Activated CD8-positive, alpha-beta memory T cell treated with anti-CD3 and anti-CD28 coated beads, Interleukin-2, amount 10 ng/mL, durations not matched to agents 7 days and 5 days (primary cell): ENCODE data around the gene MBD3. TPM values are rescaled to one million over a fixed set of nuclear protein-coding genes. Genes with fewer than 3 reads are reported as not detected.

Source experiments
- ATAC-seq: fragments of 150-1000 bp; cut with Tn5 transposase; one replicate; pipeline ENCODE4 v1.10.0; 2021; ENCODE audit warnings: moderate library complexity
- CTCF ChIA-PET: fragments of 350-600 bp; sonication (Branson Sonifier 250); formaldehyde crosslinking; loops from one replicate; lab custom pipeline; 2021; ENCODE audit warnings: antibody characterized with exemption; lab: Charles Lee
- DNase-seq: peaks from one replicate; pipeline ENCODE4 v3.0.0-alpha.2; 2020
- H3K27ac Mint-ChIP-seq: one replicate; pipeline ENCODE4 v1.8.0; 2021; ENCODE audit warnings: mild to moderate bottlenecking, mixed read lengths
- H3K27me3 Mint-ChIP-seq: one replicate; pipeline ENCODE4 v1.8.0; 2021; ENCODE audit warnings: mixed read lengths
- H3K36me3 Mint-ChIP-seq: one replicate; pipeline ENCODE4 v1.8.0; 2021; ENCODE audit warnings: mild to moderate bottlenecking, mixed read lengths
- H3K4me1 Mint-ChIP-seq: one replicate; pipeline ENCODE4 v1.8.0; 2021; ENCODE audit warnings: mixed read lengths
- H3K4me3 Mint-ChIP-seq: one replicate; pipeline ENCODE4 v1.8.0; 2021; ENCODE audit warnings: mild to moderate bottlenecking, moderate library complexity, mixed read lengths
- H3K9me3 Mint-ChIP-seq: one replicate; pipeline ENCODE4 v1.8.0; 2022; ENCODE audit warnings: low read depth, mixed read lengths
- total RNA-seq, 2 experiments: library from RNA; stranded (reverse); gene quantifications; one replicate each; pipeline ENCODE4 v1.2.3, GENCODE V29; 2021

MBD3 gene
- total RNA-seq, 2 experiments from 2014 or later: 87.4 to 101 TPM

DNA sequence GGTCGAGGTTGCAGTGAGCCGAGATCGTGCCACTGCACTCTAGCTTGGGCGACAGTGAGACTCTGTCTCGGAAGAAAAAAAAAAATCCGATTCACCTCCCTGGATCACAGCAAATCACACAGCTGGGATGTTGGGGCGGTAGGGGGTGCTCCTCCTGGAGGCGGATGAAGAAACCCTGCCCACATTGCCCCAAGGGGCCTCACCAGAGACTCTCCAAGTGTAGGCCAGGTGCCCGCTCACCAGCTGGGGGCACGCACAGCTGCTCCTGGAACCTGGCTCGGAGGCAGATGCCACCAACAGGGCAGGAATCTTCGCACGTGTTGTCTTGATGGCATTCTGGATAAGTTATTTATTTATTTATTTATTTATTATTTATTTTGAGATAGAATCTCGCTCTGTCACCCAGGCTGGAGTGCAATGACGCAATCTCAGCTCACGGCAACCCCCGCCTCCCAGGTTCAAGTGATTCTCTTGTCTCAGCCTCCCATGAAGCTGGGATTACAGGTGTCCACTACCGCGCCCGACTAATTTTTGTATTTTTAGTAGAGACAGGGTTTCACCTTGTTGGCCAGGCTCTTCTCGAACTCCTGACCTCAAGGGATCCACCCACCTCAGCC, 9.5 kb upstream of the MBD3 start:
- Mint-ChIP-seq H3K9me3 (no peaks in the 10 kb centered on the region), H3K27ac (no peak overlapping the region), H3K36me3 (peaks cover 21% of the 10 kb centered on the region), H3K4me3 (no peak overlapping the region), H3K4me1 (peaks cover 39% of the 10 kb centered on the region), H3K27me3 (no peaks in the 10 kb centered on the region)
- ATAC-seq (no peak), DNase-seq (no peak)
- CTCF ChIA-PET: interaction anchor here (2.3 to 2.5 kb wide), 2 partner anchors 9 to 12 kb away, joined by 5 to 6 read pairs; partner anchors contain the start of gene MBD3

DNA sequence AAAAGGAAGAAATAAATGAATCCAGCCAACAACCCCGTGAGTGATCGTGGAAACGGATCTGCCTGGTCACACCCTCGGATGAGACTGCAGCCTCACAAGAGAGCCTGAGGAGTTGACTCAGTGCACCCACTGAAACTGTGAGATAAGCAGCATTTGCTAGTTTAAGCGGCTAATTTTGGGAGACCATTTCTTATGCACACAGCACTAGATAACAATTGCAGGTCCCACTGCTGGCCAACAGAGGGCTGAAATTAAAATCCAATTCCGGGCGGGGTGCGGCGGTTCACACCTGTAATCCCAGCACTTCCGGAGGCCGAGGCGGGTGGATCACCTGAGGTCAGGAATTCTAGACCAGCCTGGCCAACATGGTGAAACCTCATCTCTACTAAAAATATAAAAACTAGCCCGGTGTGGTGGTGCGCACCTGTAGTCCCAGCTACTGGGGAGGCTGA, 9.0 kb upstream of the MBD3 start:
- no peak overlapping the region for H3K27ac Mint-ChIP-seq
- CTCF ChIA-PET: interaction anchor here (2.3 to 2.5 kb wide), 2 partner anchors 8 to 11 kb away, joined by 5 to 6 read pairs; partner anchors contain the start of gene MBD3
- no peak overlapping the region for H3K4me3 Mint-ChIP-seq

DNA sequence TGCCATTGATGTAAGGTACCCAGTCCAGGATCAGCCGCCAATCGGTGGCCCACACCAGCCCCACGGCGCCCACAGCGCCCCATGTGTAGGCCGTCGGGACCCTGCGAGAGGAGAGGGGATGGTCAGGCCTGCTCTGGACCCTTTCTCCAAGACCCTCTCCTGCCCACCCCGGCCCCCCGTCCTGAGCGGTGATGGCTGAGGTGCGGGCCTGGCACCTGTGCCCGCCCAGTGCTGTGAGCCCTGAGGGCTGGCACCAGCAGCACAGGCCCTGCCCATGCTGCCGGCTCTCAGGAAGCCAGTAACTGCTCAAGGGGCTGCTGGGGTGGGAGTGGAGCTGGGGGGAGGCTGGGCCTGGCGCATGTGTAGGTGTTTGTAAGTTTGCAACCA, 6.8 kb upstream of the MBD3 start:
- CTCF ChIA-PET: no interaction called here
- no peak for ATAC-seq

More for the DNA sequence above, 9.0 kb upstream of the MBD3 start:
- no peaks in the 10 kb centered on the region for H3K9me3 Mint-ChIP-seq
- ATAC-seq: no peak
- H3K36me3 Mint-ChIP-seq: peaks cover 23% of the 10 kb centered on the region
- DNase-seq: no peak
- peaks cover 36% of the 10 kb centered on the region for H3K4me1 Mint-ChIP-seq
- H3K27me3 Mint-ChIP-seq: no peaks in the 10 kb centered on the region

DNA sequence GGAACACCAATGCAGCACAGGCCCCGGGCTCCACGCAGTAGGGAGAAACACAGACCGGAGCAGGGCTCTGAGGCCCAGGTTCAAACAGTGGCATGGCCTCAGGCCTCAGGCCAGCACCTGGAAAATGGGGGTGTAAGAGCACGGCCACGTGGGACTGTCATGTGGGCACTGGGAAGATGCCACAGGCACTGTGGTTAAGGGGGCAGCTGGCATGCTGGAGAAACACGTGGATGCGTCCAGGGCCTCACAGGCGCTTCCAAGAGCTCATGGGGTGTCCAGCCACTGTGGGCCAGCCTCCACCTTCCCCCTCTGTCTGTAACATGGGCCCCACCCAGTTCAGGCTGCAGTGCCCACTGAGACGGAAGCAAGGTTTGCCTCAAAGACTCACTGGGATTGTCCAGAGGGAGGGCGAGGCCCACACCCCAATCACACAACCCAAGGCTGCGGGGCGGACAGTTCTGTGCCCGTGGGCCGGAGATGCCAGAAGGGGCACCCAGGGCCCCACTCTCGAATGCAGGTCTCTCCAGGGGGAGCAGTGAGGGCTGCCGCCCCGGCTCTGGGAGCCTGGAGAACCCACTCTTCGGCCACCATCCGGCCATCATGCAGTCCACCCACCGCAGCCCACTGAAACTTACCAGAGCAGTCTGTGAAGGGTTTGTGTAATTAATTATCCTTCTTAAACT, 6.3 kb upstream of the MBD3 start:
- Mint-ChIP-seq H3K36me3 (peaks cover 25% of the 10 kb centered on the region), H3K4me1 (peaks cover 21% of the 10 kb centered on the region), H3K4me3 (no peak overlapping the region), H3K27ac (no peak overlapping the region), H3K9me3 (no peaks in the 10 kb centered on the region), H3K27me3 (no peaks in the 10 kb centered on the region)
- ATAC-seq: no peak
- CTCF ChIA-PET: no interaction called here
- no peak for DNase-seq

More for the DNA sequence above, 6.8 kb upstream of the MBD3 start:
- peaks cover 25% of the 10 kb centered on the region for H3K36me3 Mint-ChIP-seq
- H3K27ac Mint-ChIP-seq: no peak overlapping the region
- no peaks in the 10 kb centered on the region for H3K9me3 Mint-ChIP-seq
- DNase-seq: no peak
- peaks cover 26% of the 10 kb centered on the region for H3K4me1 Mint-ChIP-seq
- H3K27me3 Mint-ChIP-seq: no peaks in the 10 kb centered on the region
- no peak overlapping the region for H3K4me3 Mint-ChIP-seq

DNA sequence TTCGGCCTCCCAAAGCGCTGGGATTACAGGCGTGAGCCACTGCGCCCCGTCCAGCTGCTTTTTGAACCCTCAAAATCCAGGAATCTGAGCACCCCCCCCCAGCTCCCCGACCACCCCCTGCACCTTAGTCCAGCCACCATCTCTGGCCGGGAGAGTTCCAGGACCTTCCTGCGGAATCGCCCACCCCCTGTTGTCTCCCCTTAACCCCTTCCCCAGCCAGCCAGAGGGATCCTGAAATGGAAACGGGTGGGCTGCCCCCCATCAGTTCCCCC, 772 bp upstream of the MBD3 start:
- Mint-ChIP-seq H3K9me3 (no peaks in the 10 kb centered on the region), H3K36me3 (peaks cover 14% of the 10 kb centered on the region), H3K27ac (peak overlapping the region; percentile 83), H3K4me1 (peaks cover 18% of the 10 kb centered on the region), H3K4me3 (peak overlapping the region; percentile 85), H3K27me3 (no peaks in the 10 kb centered on the region)
- CTCF ChIA-PET: interaction anchor here (0.6 to 2.8 kb wide), 6 partner anchors 8 to 48 kb away, joined by 3 to 20 read pairs (median 5); partner anchors contain the start of gene UQCR11
- no peak for ATAC-seq
- no peak for DNase-seq

DNA sequence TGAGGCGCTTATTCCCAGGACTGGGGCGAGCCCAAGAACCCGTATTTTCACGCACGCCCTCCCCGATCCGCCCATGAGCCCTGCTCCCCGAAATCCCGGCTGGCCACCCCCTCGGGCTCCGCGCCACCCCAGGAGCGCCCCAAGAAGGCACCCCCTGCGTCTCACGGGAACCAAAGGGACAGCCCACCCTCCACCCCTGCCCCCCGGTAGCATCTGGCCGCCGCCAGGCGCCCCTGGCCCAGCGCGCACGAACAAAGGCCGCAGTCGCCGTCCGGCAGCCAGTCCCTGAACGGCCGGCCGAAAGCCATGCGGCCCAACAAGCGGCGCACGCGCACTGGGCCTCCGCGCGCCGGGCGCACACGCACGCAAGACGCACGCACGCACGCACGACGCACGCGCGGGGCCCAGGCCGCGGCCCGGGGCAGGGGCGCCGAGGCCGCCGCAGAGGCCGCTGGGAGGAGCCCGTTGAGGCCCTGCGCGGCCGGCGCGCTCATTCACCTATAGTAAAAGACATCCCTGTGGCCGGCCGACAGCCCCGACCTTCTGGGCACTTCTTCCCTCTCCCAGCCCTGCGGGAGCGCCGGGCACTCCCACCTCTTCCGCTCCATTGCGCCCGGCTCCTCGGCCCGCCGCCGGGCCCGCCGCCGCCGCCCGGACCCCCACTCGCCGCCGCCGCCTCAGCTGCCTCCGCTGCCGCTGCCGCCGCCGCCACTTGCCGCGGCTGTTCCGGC, 476 bp downstream of the MBD3 start:
- Mint-ChIP-seq H3K4me1 (peaks cover 21% of the 10 kb centered on the region), H3K27me3 (no peaks in the 10 kb centered on the region), H3K4me3 (peak overlapping the region; percentile 88), H3K9me3 (no peaks in the 10 kb centered on the region), H3K36me3 (peaks cover 6% of the 10 kb centered on the region), H3K27ac (peak overlapping the region; percentile 89)
- CTCF ChIA-PET: interaction anchor here (0.9 to 2.9 kb wide), 6 partner anchors 13 to 80 kb away, joined by 3 to 20 read pairs (median 8); partner anchors contain the start of gene UQCR11
- peak; percentile 84 for ATAC-seq
- DNase-seq: peak; percentile 86

DNA sequence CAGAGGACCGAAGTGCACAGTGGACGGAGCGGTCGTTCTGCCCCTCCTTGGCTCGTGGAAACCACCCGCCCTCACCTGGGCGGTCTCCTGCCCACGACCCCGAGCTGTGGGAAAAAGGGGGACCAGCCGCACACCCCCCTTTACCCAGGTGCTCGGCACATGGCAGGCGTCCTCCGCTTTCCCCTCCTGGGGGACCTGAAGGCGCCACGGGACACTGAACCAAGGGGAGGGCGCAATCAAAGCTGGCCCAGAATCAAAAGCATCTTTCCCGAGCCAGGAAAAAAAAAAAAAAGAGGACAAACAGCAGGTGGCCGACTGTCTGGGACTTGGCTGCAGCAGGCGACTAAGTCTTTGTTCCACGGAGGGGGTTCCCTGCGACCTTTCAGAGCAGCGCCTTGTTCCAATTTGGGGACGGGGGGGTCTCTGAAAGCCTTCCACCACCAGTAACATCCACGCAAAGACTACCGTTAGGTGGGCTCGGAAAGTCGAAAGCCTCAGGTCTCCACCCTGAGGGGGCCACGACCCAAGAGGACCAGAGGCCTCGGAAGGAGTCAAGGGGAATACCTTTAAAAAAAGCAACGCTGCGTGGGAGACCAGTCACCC, 1.1 kb downstream of the MBD3 start:
- CTCF ChIA-PET: interaction anchor here (0.6 to 2.9 kb wide), 11 partner anchors 10 to 245 kb away, joined by 3 to 11 read pairs (median 5); partner anchors contain the start of genes MEX3D and UQCR11
- Mint-ChIP-seq H3K9me3 (no peaks in the 10 kb centered on the region), H3K36me3 (peaks cover 4% of the 10 kb centered on the region), H3K27ac (peak overlapping the region; percentile 89), H3K4me1 (peaks cover 21% of the 10 kb centered on the region), H3K4me3 (peak overlapping the region; percentile 88), H3K27me3 (no peaks in the 10 kb centered on the region)
- ATAC-seq (no peak), DNase-seq (peak; percentile 47)

DNA sequence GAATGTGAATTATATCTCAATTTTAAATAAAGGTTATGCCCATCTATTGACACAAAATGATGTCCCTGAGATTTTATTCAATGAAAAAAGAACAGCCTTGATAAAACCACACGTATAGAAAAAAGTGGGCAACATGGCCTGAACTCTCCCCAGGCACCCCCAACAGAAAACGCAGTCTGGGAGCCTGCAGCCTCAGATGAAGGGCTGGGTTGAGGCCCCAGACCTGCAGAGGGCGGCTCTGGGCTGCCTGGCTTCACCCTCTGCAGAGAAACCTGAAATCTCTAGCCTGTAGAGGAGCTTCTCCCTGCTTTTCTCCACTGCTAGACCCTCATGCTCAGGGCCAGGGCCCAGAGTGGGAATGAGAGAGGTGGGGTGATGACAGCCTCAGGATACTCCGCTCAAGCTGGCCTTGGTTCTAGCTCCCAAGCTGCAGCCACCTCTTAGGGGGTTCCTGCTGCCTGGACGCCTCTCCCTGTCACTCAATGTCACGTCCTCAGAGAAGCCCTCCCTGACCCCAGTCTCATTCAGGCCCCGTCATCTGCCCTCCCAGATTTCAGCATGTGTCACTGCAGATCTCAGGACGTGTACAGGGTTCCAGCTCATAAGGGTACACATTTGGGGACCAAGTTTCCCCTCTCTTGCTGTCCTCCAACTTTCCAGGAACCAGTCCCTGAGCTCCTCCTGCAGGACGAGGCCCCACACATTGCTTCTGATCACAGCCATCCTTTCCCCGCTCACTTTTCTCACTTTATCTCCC, 1.8 kb downstream of the MBD3 start:
- ATAC-seq (peak; percentile 15), DNase-seq (peak; percentile 65)
- H3K4me3 Mint-ChIP-seq: peak overlapping the region; percentile 88
- H3K27me3 Mint-ChIP-seq: no peaks in the 10 kb centered on the region
- no peaks in the 10 kb centered on the region for H3K9me3 Mint-ChIP-seq
- H3K27ac Mint-ChIP-seq: peak overlapping the region; percentile 89
- peaks cover 8% of the 10 kb centered on the region for H3K36me3 Mint-ChIP-seq
- CTCF ChIA-PET: interaction anchor here (0.6 to 2.9 kb wide), 11 partner anchors 10 to 246 kb away, joined by 3 to 11 read pairs (median 5); partner anchors contain the start of genes MEX3D and UQCR11
- peaks cover 21% of the 10 kb centered on the region for H3K4me1 Mint-ChIP-seq

DNA sequence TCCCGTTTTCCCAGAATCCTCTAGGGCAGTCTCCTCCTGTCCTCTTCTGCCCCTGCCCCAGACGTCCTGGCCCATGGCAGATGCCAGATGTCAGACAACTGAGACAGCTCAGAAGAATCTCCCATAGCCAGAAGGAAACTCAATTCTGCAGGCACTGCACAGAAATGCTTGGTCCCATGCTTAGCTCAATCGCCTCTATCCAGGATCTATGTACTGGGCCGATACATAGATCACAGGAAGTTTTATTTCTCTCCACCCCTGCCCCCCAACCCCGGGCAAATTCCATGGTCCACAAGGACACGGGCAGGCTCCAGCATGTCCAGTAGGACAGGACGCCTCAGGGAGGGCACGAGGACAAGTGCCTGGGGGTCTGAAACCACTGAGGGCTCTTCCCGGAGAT, 4.8 kb downstream of the MBD3 start:
- H3K27ac Mint-ChIP-seq: no peak overlapping the region
- H3K36me3 Mint-ChIP-seq: peaks cover 18% of the 10 kb centered on the region
- ATAC-seq (no peak), DNase-seq (no peak)
- H3K27me3 Mint-ChIP-seq: no peaks in the 10 kb centered on the region
- CTCF ChIA-PET: interaction anchor here (0.7 to 1.1 kb wide), 2 partner anchors 17 to 432 kb away, joined by 3 read pairs; partner anchors contain the start of gene UQCR11
- H3K4me3 Mint-ChIP-seq: no peak overlapping the region
- H3K9me3 Mint-ChIP-seq: no peaks in the 10 kb centered on the region
- peaks cover 21% of the 10 kb centered on the region for H3K4me1 Mint-ChIP-seq

DNA sequence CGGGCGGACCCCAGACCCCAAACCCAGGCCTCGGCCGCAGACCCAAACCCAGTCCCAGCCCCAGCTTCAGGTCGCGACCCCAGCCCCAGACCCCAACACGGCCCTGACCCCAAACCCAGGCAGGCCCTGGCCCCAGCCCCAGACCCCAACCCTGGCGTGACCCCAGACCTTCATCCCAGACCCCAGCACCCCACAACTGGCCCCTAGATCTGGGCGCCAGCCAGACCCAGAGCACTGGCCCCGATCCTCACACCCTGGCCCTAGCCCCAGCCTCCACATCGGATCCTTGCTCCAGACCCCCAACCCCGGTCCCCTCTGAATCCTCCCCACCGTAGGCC, 7.5 kb downstream of the MBD3 start:
- Mint-ChIP-seq H3K36me3 (peaks cover 23% of the 10 kb centered on the region), H3K9me3 (no peaks in the 10 kb centered on the region), H3K27me3 (no peaks in the 10 kb centered on the region), H3K4me3 (no peak overlapping the region), H3K4me1 (peaks cover 9% of the 10 kb centered on the region), H3K27ac (no peak overlapping the region)
- CTCF ChIA-PET: no interaction called here
- ATAC-seq: no peak
- no peak for DNase-seq

DNA sequence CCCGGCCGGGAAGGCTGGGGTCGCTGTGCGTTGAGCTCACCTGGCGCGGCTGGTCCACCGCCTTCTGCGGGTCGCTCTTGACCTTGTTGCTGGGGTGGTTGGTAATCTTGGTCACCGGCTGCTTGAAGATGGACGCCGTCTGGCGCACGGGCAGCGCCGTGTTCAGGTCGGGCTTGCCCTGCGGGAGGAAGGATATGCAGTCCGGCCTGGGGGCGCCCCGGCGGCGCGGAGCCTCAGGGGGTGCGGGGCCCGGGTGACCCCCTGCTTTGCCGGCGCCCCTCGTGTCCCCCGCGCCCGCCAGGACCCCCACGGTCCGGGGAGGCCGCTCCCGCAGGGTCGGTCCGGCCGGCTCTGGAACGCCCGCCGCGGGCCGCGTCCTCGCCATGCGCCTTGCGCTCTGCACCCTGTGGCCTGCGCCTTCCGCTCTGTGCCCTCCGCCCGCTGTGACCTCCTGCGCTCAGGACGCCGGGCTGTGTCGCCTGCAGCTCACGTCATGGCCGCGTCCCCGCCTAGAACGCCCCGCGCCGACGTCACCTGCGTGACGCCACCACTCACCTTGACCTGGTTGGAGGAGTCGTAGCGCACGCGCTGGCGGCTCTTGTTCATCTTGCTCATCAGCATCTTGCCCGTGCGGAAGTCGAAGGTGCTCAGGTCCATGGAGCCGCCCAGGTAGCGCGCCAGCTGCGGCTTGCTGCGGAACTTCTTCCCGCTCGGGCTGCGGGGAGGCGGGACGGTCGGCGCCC, 8.0 kb downstream of the MBD3 start:
- Mint-ChIP-seq H3K36me3 (peaks cover 24% of the 10 kb centered on the region), H3K9me3 (no peaks in the 10 kb centered on the region), H3K27me3 (no peaks in the 10 kb centered on the region), H3K4me3 (no peak overlapping the region), H3K27ac (no peak overlapping the region), H3K4me1 (peaks cover 5% of the 10 kb centered on the region)
- CTCF ChIA-PET: no interaction called here
- DNase-seq (no peak), ATAC-seq (no peak)

DNA sequence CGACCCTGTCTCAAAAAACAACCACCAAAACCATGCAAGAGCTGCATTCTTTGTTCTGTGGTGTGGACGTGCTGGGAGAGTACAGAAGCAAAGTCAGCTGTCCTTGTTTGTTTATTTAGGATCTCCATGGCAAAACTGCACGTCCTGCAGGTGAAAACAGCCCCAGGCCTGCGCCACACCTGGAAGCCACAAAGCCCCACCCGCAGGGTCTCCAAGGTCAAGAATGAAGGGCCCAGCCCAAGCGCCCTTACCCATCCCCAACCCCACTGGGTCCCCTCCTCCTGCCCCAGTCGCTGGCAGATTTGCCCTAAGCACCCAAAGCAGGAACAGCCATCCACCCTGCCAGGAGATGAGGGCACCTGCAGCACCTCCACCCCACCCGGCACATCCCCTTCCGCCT, 10.5 kb downstream of the MBD3 start:
- Mint-ChIP-seq H3K27me3 (no peaks in the 10 kb centered on the region), H3K4me1 (no peaks in the 10 kb centered on the region), H3K27ac (no peak overlapping the region), H3K9me3 (no peaks in the 10 kb centered on the region), H3K36me3 (peaks cover 22% of the 10 kb centered on the region), H3K4me3 (no peak overlapping the region)
- DNase-seq (no peak), ATAC-seq (no peak)
- CTCF ChIA-PET: no interaction called here
